GM18507 (cell line): ENCODE results near the gene FKBP2.
A peak's percentile ranks its signal among the peaks of the same experiment; 100 is the strongest.
"Not testable (repeated sequence)": the region's sequence is repeated elsewhere in the genome, so short reads cannot be mapped to it uniquely, and the experiment has no call there.

ENCODE experiments used
- DNase-seq: peaks from one replicate; pipeline ENCODE4 v3.0.0; 2011; ENCODE audit warnings: low read depth; ENCODE audit not compliant: insufficient read length; ENCODE audit errors: extremely low spot score
- FAIRE-seq: peaks from 2 replicates; lab custom pipeline; 2011; peaks lifted over from hg19 to GRCh38; lab: Jason Lieb, UNC

The FKBP2 gene

GRCh38 chr11:64232182-64232966 is 8.5 kb upstream of the FKBP2 start:
- FAIRE-seq (no peak), DNase-seq (no peak)

GRCh38 chr11:64232967-64233315 is 8.0 kb upstream of the FKBP2 start:
- FAIRE-seq (no peak), DNase-seq (no peak)

GRCh38 chr11:64233913-64234586 is 6.8 kb upstream of the FKBP2 start, which contains the start of gene VEGFB:
VEGFB (plus strand) TSS chr11:64234584; CDS start chr11:64234834, 250 bp downstream.
- peak; percentile 21 for FAIRE-seq
- no peak for DNase-seq

GRCh38 chr11:64234647-64235379 is 6.1 kb upstream of the FKBP2 start:
- FAIRE-seq (peak; percentile 39), DNase-seq (no peak)

GRCh38 chr11:64235437-64236161 is 5.3 kb upstream of the FKBP2 start:
- DNase-seq: no peak
- no peak for FAIRE-seq

- FAIRE-seq: no peak
- DNase-seq: no peak
These were observed 3.4 kb upstream of the FKBP2 start for GRCh38 chr11:64237484-64237951.

GRCh38 chr11:64238076-64238475 is 2.8 kb upstream of the FKBP2 start:
- FAIRE-seq (no peak), DNase-seq (no peak)

GRCh38 chr11:64238999-64239398 is 1.9 kb upstream of the FKBP2 start:
- no peak for FAIRE-seq
- no peak for DNase-seq

GRCh38 chr11:64239662-64240434 is 1.0 kb upstream of the FKBP2 start:
- DNase-seq (no peak), FAIRE-seq (peak; percentile 61)

- FAIRE-seq (no peak), DNase-seq (peak; percentile 81)
These were observed 271 bp downstream of the FKBP2 start for GRCh38 chr11:64241241-64241490.

GRCh38 chr11:64241491-64242374 is 838 bp downstream of the FKBP2 start:
- DNase-seq (no peak), FAIRE-seq (no peak)

- DNase-seq: no peak
- FAIRE-seq: no peak
These were observed 2.5 kb downstream of the FKBP2 start for GRCh38 chr11:64243236-64243854.

- no peak for FAIRE-seq
- DNase-seq: no peak
These were observed 3.2 kb downstream of the FKBP2 start for GRCh38 chr11:64244107-64244506.

- FAIRE-seq: no peak
- no peak for DNase-seq
These were observed 4.1 kb downstream of the FKBP2 start for GRCh38 chr11:64244966-64245365.

- DNase-seq (no peak), FAIRE-seq (no peak)
These were observed 4.5 kb downstream of the FKBP2 start for GRCh38 chr11:64245401-64245796.

GRCh38 chr11:64245797-64246620 is 5.1 kb downstream of the FKBP2 start:
- FAIRE-seq (no peak), DNase-seq (no peak)

- not testable (repeated sequence) for FAIRE-seq, DNase-seq
These were observed 5.7 kb downstream of the FKBP2 start for GRCh38 chr11:64246621-64246870.
